Heart left ventricle (tissue), 16 donors: ENCODE data around the gene SYNJ1. TPM values are rescaled to one million over a fixed set of nuclear protein-coding genes. Genes with fewer than 3 reads are reported as not detected.
"Not testable (repeated sequence)": the region's sequence is repeated elsewhere in the genome, so short reads cannot be mapped to it uniquely, and the experiment has no call there.

Experiments used
- ATAC-seq, 4 donors: fragments of 200-7000 bp; cut with Tn5 transposase; one replicate each; pipeline ENCODE4 v1.9.1; 2020 to 2022; ENCODE audit warnings: moderate library complexity in 4 of 4, mild to moderate bottlenecking in 3 of 4, moderate number of reproducible peaks in 1 of 4
- DNase-seq, 5 donors: peaks; one replicate each; pipeline ENCODE4 v3.0.0-alpha.2; 2020
- H3K27ac ChIP-seq, 12 donors: fragments of 200-600 bp; sonication (generic) in 4 of 12; one replicate each; pipeline versions ENCODE4 v1.5.0 to v1.8.0; 2016 to 2022; ENCODE audit warnings: mild to moderate bottlenecking in 2 of 12
- H3K27me3 ChIP-seq, 9 donors: fragments of 200-600 bp; sonication (generic) in 2 of 9; one replicate each; pipeline versions ENCODE4 v1.5.1 to v1.8.0; 2016 to 2022; ENCODE audit warnings: mild to moderate bottlenecking in 3 of 9
- H3K36me3 ChIP-seq, 9 donors: fragments of 200-600 bp; sonication (generic) in 2 of 9; one replicate each; pipeline versions ENCODE4 v1.5.0 to v1.8.0; 2018 to 2022; ENCODE audit warnings: mild to moderate bottlenecking in 2 of 9
- H3K4me1 ChIP-seq, 12 donors: fragments of 200-600 bp; sonication (generic) in 4 of 12; one replicate each; pipeline versions ENCODE4 v1.5.0 to v1.8.0; 2016 to 2022; ENCODE audit warnings: mild to moderate bottlenecking in 3 of 12
- H3K4me3 ChIP-seq, 12 donors: fragments of 200-600 bp; sonication (generic) in 4 of 12; one replicate each; pipeline versions ENCODE4 v1.5.0 to v1.8.0; 2017 to 2022; ENCODE audit warnings: mild to moderate bottlenecking in 9 of 12, moderate library complexity in 4 of 12
- H3K9me3 ChIP-seq, 12 donors: fragments of 200-600 bp; sonication (generic) in 4 of 12; one replicate each; pipeline versions ENCODE4 v1.5.0 to v1.8.0; 2016 to 2022; ENCODE audit warnings: mild to moderate bottlenecking in 1 of 12
- CTCF ChIP-seq, 12 donors: fragments of 200-600 bp; sonication (generic) in 4 of 12; IDR thresholded peaks; one replicate each; pipeline versions ENCODE4 v1.5.0 to v1.8.0; 2018 to 2022; ENCODE audit warnings: antibody characterized with exemption in 12 of 12, mild to moderate bottlenecking in 5 of 12
- POLR2A ChIP-seq, 2 donors: fragments of 450-650 bp; IDR thresholded peaks; one replicate each; pipeline ENCODE4 v1.6.1; 2017; ENCODE audit warnings: antibody characterized with exemption in 2 of 2, mild to moderate bottlenecking in 2 of 2, moderate library complexity in 2 of 2
- WGBS, 4 donors: extraction: QIAGEN DNeasy Blood & Tissue Kit in 2 of 4; methylation state at CpG; one replicate each; pipeline versions ENCODE4 v1.1.5 to v1.1.7; 2013 to 2018; 5-methylcytosine and 5-hydroxymethylcytosine counted together
- intact Hi-C, 10 donors: fragments of 100-400 bp; cut with DNase I; formaldehyde crosslinking; loops; one replicate each; pipeline versions ENCODE4 v1.11.1 to v1.14.2; 2022
- polyA plus RNA-seq, 2 donors: library from polyadenylated mRNA; stranded (reverse); fragments of 200-250 nt; gene quantifications; one replicate each; pipeline ENCODE4 v1.2.3, GENCODE V29; 2013
- total RNA-seq, 9 donors: library from RNA; depleted of rRNA in 2 of 9; stranded (reverse); fragments of >200 nt in 2 of 9; fragmentation: NEBNext Ultra II Directional in 3 of 9; extraction: Animal tissue kit (Norgen Biotek cat#: 25700) in 3 of 9; gene quantifications; one replicate each; pipeline versions ENCODE4 v1.1.0 to v1.2.4, GENCODE V29; 2016 to 2023
- donor health status: ischemic (EF 13 %, LVEDD 7.1; RV severe dilation, severe dysfunction).
- donor health status: healthy with polysubstance abuse.
- donor health status: DM: no; HTN: yes; CAD: no.
- donor health status: DM: no; HTN: no; CAD: no.
- donor health status: ischemic (EF 25% LVEDD 6.9; RV normal size, moderate dysfunction).
- donor health status: ischemic (EF 25% LVEDD 5.7; RV mildly dilated, moderate dysfunction).
- donor health status: healthy.
- donor health status: DM: yes; HTN: yes; CAD: no.
- donor health status: ischemic (EF 35%, LVEDD 5.7; RV mildly dilated, moderate dysfunction).
- donor health status: nonischemic (EF 11% LVEDD 7.7; RV severe dilation, severe dysfunction).
- donor health status: DM: yes; HTN: yes; CAD: no.
- donor health status: PGD.
- donor health status: ischemic (EF 29% LVEDD 5.4; RV normal size, mild dysfunction).
- donor health status: nonischemic (EF 23%, LVEDD 6.1; RV moderate dilation, normal function).

SYNJ1 gene
- total and polyA plus RNA-seq, 11 donors = 4.1 to 17.4 (median 10.3) TPM

- intact Hi-C loops = no loop called here
- Histone ChIP-seq H3K27ac (no peak overlapping the region), H3K9me3 (no peaks in the 10 kb centered on the region), H3K36me3 (peaks cover 0 to 99% (median 91%) of the 10 kb centered on the region in 9 donors), H3K4me1 (no peaks in the 10 kb centered on the region), H3K4me3 (no peak overlapping the region), H3K27me3 (no peaks in the 10 kb centered on the region)
- DNase-seq = no peak
- TF ChIP-seq POLR2A (IDR thresholded peaks at IDR 0.05) (no peak), CTCF (IDR thresholded peaks at IDR 0.05) (no peak)
- no peak for ATAC-seq
- WGBS, 4 donors = 79 to 85% (median 81%) methylated on average over 10 of the region's 10 CpGs
Observed at GRCh38 chr21:32641710-32642698, 85.8 kb downstream of the SYNJ1 start.

- Histone ChIP-seq H3K27me3 (peaks cover 0 to 9% (median 0%) of the 10 kb centered on the region in 9 donors), H3K36me3 (peaks cover 0 to 32% (median 23%) of the 10 kb centered on the region in 9 donors), H3K4me3 (no peak overlapping the region), H3K9me3 (peaks cover 0 to 5% (median 0%) of the 10 kb centered on the region in 12 donors), H3K4me1 (no peaks in the 10 kb centered on the region), H3K27ac (no peak overlapping the region)
- DNase-seq (no peak), ATAC-seq (no peak)
- WGBS, 4 donors = 95 to 97% (median 96%) methylated on average over 3 of the region's 3 CpGs
- intact Hi-C loops = no loop called here
- TF ChIP-seq CTCF (IDR thresholded peaks at IDR 0.05) (no peak), POLR2A (IDR thresholded peaks at IDR 0.05) (no peak)
Observed at GRCh38 chr21:32626621-32627196, 101.1 kb downstream of the SYNJ1 start.

- WGBS, 4 donors = 75 to 88% (median 81%) methylated on average over 6 of the region's 6 CpGs
- DNase-seq, H3K36me3 ChIP-seq: not testable (repeated sequence)
Observed at GRCh38 chr21:32618218-32618617, 109.6 kb downstream of the SYNJ1 start.

GRCh38 chr21:32613436-32614043, 114.3 kb downstream of the SYNJ1 start:
- intact Hi-C loops = loop anchor here in 1 of 10 donors (5.0 kb wide), 1 partner anchor 201 kb away; the partner anchor contains the start of gene EVA1C
- H3K36me3 ChIP-seq = peaks cover 0 to 18% (median 13%) of the 10 kb centered on the region in 9 donors
- peak overlapping the region; percentile 68 to 99 (median 86) for H3K4me3 ChIP-seq
- DNase-seq (no peak), ATAC-seq (no peak)
- peaks cover 0 to 27% (median 16%) of the 10 kb centered on the region in 12 donors for H3K4me1 ChIP-seq
- no peaks in the 10 kb centered on the region for H3K9me3 ChIP-seq
- no peaks in the 10 kb centered on the region for H3K27me3 ChIP-seq
- no peak for TF ChIP-seq POLR2A (IDR thresholded peaks at IDR 0.05)
- TF ChIP-seq CTCF (IDR thresholded peaks at IDR 0.05) = no peak
- WGBS, 4 donors = 63 to 67% (median 64%) methylated on average over 16 of the region's 16 CpGs
- peak overlapping the region in 11 of 12 donors; percentile 85 to 98 (median 93) for H3K27ac ChIP-seq

More at GRCh38 chr21:32618218-32618617, 109.6 kb downstream of the SYNJ1 start:
- H3K9me3 ChIP-seq, H3K4me1 ChIP-seq, ATAC-seq, H3K4me3 ChIP-seq, intact Hi-C loops, H3K27ac ChIP-seq: not testable (repeated sequence)
- H3K27me3 ChIP-seq = peaks cover 0 to 16% (median 0%) of the 10 kb centered on the region in 9 donors
